MM.1S (cell line): ENCODE measurements around the gene MFSD6.

Source experiments
- DNase-seq: peaks from one replicate; pipeline ENCODE4 v3.0.0-alpha.2; 2015
- H2AFZ ChIP-seq: fragments of 300-600 bp; sonication (generic); 2 replicates; pipeline ENCODE4 v1.6.0; 2016; ENCODE audit warnings: antibody characterized with exemption, low read length
- H3F3A ChIP-seq: fragments of 300-600 bp; sonication (generic); 2 replicates; pipeline ENCODE4 v1.6.1; 2016; ENCODE audit warnings: mild to moderate bottlenecking, antibody characterized with exemption, low read length, moderate library complexity, mixed read lengths; ENCODE audit not compliant: insufficient read depth
- H3K27ac ChIP-seq: fragments of 300-600 bp; sonication (generic); 2 replicates; pipeline ENCODE4 v1.5.1; 2016; ENCODE audit warnings: mild to moderate bottlenecking, low read length
- H3K27me3 ChIP-seq: fragments of 300-600 bp; sonication (generic); replicated peaks from 2 replicates; pipeline ENCODE4 v1.6.0; 2016; ENCODE audit warnings: low read length; ENCODE audit not compliant: insufficient read depth
- H3K36me3 ChIP-seq: fragments of 300-600 bp; sonication (generic); replicated peaks from 2 replicates; pipeline ENCODE4 v1.6.1; 2016; ENCODE audit warnings: mild to moderate bottlenecking, low read length, mixed read lengths; ENCODE audit not compliant: insufficient read depth
- H3K4me1 ChIP-seq: fragments of 300-600 bp; sonication (generic); 2 replicates; pipeline ENCODE4 v1.6.1; 2016; ENCODE audit warnings: low read length, mixed read lengths
- H3K4me2 ChIP-seq: fragments of 300-600 bp; sonication (generic); 2 replicates; pipeline ENCODE4 v1.6.0; 2016; ENCODE audit warnings: low read depth, low read length
- H3K4me3 ChIP-seq: fragments of 300-600 bp; sonication (generic); 2 replicates; pipeline ENCODE4 v1.5.1; 2016; ENCODE audit warnings: low read length, mixed read lengths
- H3K79me2 ChIP-seq: fragments of 300-600 bp; sonication (generic); 2 replicates; pipeline ENCODE4 v1.6.1; 2016; ENCODE audit warnings: mixed run types, low read length, mixed read lengths
- H3K9ac ChIP-seq: fragments of 300-600 bp; sonication (generic); 2 replicates; pipeline ENCODE4 v1.6.1; 2016; ENCODE audit warnings: low read length, mixed read lengths
- H3K9me2 ChIP-seq: fragments of 300-600 bp; sonication (generic); replicated peaks from 2 replicates; pipeline ENCODE4 v1.6.1; 2016; ENCODE audit warnings: mild to moderate bottlenecking, low read length, mixed read lengths; ENCODE audit not compliant: insufficient read depth
- H3K9me3 ChIP-seq: fragments of 300-600 bp; sonication (generic); replicated peaks from 2 replicates; pipeline ENCODE4 v1.6.1; 2016; ENCODE audit warnings: mild to moderate bottlenecking, low read length, mixed read lengths; ENCODE audit not compliant: insufficient read depth
- H4K20me1 ChIP-seq: fragments of 300-600 bp; sonication (generic); 2 replicates; pipeline ENCODE4 v1.6.1; 2016; ENCODE audit warnings: mild to moderate bottlenecking, low read length, moderate library complexity, mixed read lengths; ENCODE audit not compliant: insufficient read depth
- EZH2 ChIP-seq: fragments of 300-600 bp; sonication (generic); optimal IDR thresholded peaks from 2 replicates; pipeline ENCODE3; 2017; ENCODE audit warnings: low read depth, mild to moderate bottlenecking, antibody characterized with exemption, low read length, mixed read lengths
- EZH2phosphoT487 ChIP-seq: fragments of 300-600 bp; sonication (generic); IDR thresholded peaks from 2 replicates; pipeline ENCODE4 v1.6.1; 2018; ENCODE audit warnings: antibody characterized with exemption, low read length
- TF ChIP-seq, protein P1 (sequence below): fragments of 300-600 bp; sonication (generic); IDR thresholded peaks from 2 replicates; pipeline ENCODE4 v1.5.1; 2016; ENCODE audit warnings: antibody characterized with exemption, low read length, mixed read lengths

The MFSD6 gene

GRCh38 chr2:190524928-190525327 is 116.8 kb downstream of the MFSD6 start:
- Histone ChIP-seq H3K4me3 (no peak overlapping the region), H3K4me1 (no peaks in the 10 kb centered on the region), H3K4me2 (no peak overlapping the region), H2AFZ (no peak overlapping the region), H3K36me3 (no peaks in the 10 kb centered on the region), H3F3A (no peaks in the 10 kb centered on the region), H3K27me3 (no peaks in the 10 kb centered on the region), H3K9me2 (no peaks in the 10 kb centered on the region), H3K79me2 (no peaks in the 10 kb centered on the region), H3K27ac (no peak overlapping the region), H4K20me1 (no peaks in the 10 kb centered on the region), H3K9me3 (no peaks in the 10 kb centered on the region), H3K9ac (no peak overlapping the region)
- DNase-seq = no peak
- no peak for TF ChIP-seq EZH2
- TF ChIP-seq, protein P1, sequence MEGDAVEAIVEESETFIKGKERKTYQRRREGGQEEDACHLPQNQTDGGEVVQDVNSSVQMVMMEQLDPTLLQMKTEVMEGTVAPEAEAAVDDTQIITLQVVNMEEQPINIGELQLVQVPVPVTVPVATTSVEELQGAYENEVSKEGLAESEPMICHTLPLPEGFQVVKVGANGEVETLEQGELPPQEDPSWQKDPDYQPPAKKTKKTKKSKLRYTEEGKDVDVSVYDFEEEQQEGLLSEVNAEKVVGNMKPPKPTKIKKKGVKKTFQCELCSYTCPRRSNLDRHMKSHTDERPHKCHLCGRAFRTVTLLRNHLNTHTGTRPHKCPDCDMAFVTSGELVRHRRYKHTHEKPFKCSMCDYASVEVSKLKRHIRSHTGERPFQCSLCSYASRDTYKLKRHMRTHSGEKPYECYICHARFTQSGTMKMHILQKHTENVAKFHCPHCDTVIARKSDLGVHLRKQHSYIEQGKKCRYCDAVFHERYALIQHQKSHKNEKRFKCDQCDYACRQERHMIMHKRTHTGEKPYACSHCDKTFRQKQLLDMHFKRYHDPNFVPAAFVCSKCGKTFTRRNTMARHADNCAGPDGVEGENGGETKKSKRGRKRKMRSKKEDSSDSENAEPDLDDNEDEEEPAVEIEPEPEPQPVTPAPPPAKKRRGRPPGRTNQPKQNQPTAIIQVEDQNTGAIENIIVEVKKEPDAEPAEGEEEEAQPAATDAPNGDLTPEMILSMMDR = no peak
- no peak for TF ChIP-seq EZH2phosphoT487

GRCh38 chr2:190526105-190526750 is 118.1 kb downstream of the MFSD6 start:
- Histone ChIP-seq H3K9ac (no peak overlapping the region), H3K9me2 (no peaks in the 10 kb centered on the region), H3K4me1 (no peaks in the 10 kb centered on the region), H3K9me3 (no peaks in the 10 kb centered on the region), H3K4me2 (no peak overlapping the region), H3K4me3 (no peak overlapping the region), H3K27ac (no peak overlapping the region), H3K79me2 (no peaks in the 10 kb centered on the region), H3K27me3 (no peaks in the 10 kb centered on the region), H3F3A (no peaks in the 10 kb centered on the region), H4K20me1 (no peaks in the 10 kb centered on the region), H2AFZ (no peak overlapping the region), H3K36me3 (no peaks in the 10 kb centered on the region)
- no peak for DNase-seq
- TF ChIP-seq EZH2 (no peak), EZH2phosphoT487 (no peak)
- TF ChIP-seq, protein P1 = no peak

DNA sequence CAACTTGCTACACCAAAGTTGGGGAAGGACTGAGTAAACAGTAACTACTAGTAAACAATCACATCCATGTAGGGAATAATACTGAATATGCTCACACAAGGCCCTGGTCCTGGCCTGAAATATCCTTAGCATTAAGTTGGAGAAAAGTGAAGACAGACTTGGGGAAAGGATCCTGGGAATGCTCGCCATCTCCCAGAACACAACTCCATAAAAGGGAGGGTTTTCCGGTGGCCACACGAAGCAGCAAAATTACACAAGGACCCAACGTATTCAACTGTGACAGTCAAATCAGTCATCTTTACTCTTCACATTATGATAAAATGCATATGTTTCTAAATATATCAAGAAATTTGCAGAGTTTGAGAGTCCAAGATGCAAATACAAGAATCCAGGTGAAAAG is 119.1 kb downstream of the MFSD6 start:
- Histone ChIP-seq H3K9me3 (no peaks in the 10 kb centered on the region), H3K4me2 (no peak overlapping the region), H3K9me2 (no peaks in the 10 kb centered on the region), H3K36me3 (no peaks in the 10 kb centered on the region), H3K27ac (no peak overlapping the region), H3K4me1 (no peaks in the 10 kb centered on the region), H2AFZ (no peak overlapping the region), H3K4me3 (no peak overlapping the region), H3K79me2 (no peaks in the 10 kb centered on the region), H3F3A (no peaks in the 10 kb centered on the region), H4K20me1 (no peaks in the 10 kb centered on the region), H3K27me3 (no peaks in the 10 kb centered on the region), H3K9ac (no peak overlapping the region)
- DNase-seq = no peak
- TF ChIP-seq, protein P1 = no peak
- no peak for TF ChIP-seq EZH2
